Measurements from ENCODE around the gene VRK3. TPM values are rescaled to one million over a fixed set of nuclear protein-coding genes. Genes with fewer than 3 reads are reported as not detected.
"Not testable (repeated sequence)": the region's sequence is repeated elsewhere in the genome, so short reads cannot be mapped to it uniquely, and the experiment has no call there.

VRK3 gene
- total and polyA plus RNA-seq, 2 donors (not counting 1 experiment from before 2014, with no cell fraction given), result 26.9 to 40.6 TPM

- no peaks in the 10 kb centered on the region for H3K36me3 ChIP-seq (ENCODE audit: control insufficient read depth, insufficient read depth, low read length)
- no peaks in the 10 kb centered on the region for H3K9me3 ChIP-seq (ENCODE audit: control insufficient read depth, insufficient read depth, low read depth, low read length)
- H3K27me3 ChIP-seq (ENCODE audit: control insufficient read depth, insufficient read depth, low read length), result peaks cover 2% of the 10 kb centered on the region
- H3K4me3 ChIP-seq (replicated peaks in 1 of 4; ENCODE audit: control extremely low read depth in 1 of 4, insufficient read depth in 1 of 4, low read depth in 3 of 4, low read length in 4 of 4), result no peak overlapping the region
- H2AFZ ChIP-seq (ENCODE audit: low read length), result no peak overlapping the region
- H3K79me2 ChIP-seq (ENCODE audit: control insufficient read depth, insufficient read depth, low read length), result no peaks in the 10 kb centered on the region
- peaks cover 5% of the 10 kb centered on the region for H3K4me1 ChIP-seq (ENCODE audit: control insufficient read depth, extremely low read depth, insufficient read depth, low read length)
- H3K4me2 ChIP-seq (ENCODE audit: extremely low read depth, insufficient read depth, low read length), result no peak overlapping the region
- no peaks in the 10 kb centered on the region for H4K20me1 ChIP-seq (ENCODE audit: control insufficient read depth, extremely low read depth, insufficient read depth, low read length)
- H3K9ac ChIP-seq (ENCODE audit: insufficient read depth, low read length), result no peak overlapping the region
- TF ChIP-seq CTCF (conservative IDR thresholded peaks at IDR 0.05 in 1 of 2, IDR thresholded peaks at IDR 0.05 in 1 of 2; ENCODE audit: low read depth in 1 of 2, low read length in 2 of 2), result no peak
- TF ChIP-seq EZH2 (IDR thresholded peaks at IDR 0.05; ENCODE audit: low read length, missing control alignments), result no peak
- H3K27ac ChIP-seq (ENCODE audit: insufficient read depth, low read length), result no peak overlapping the region
- no peak for DNase-seq (ENCODE audit: low read depth in 2 of 2)
Measured at GRCh38 chr19:49950590-49950948, 74.6 kb downstream of the VRK3 start.

- H3K4me2 ChIP-seq (ENCODE audit: extremely low read depth, insufficient read depth, low read length), result no peak overlapping the region
- H3K4me1 ChIP-seq (ENCODE audit: control insufficient read depth, extremely low read depth, insufficient read depth, low read length), result peaks cover 5% of the 10 kb centered on the region
- no peak overlapping the region for H3K27ac ChIP-seq (ENCODE audit: insufficient read depth, low read length)
- H4K20me1 ChIP-seq (ENCODE audit: control insufficient read depth, extremely low read depth, insufficient read depth, low read length), result no peaks in the 10 kb centered on the region
- no peak for TF ChIP-seq EZH2 (IDR thresholded peaks at IDR 0.05; ENCODE audit: low read length, missing control alignments)
- TF ChIP-seq CTCF (conservative IDR thresholded peaks at IDR 0.05 in 1 of 2, IDR thresholded peaks at IDR 0.05 in 1 of 2; ENCODE audit: low read depth in 1 of 2, low read length in 2 of 2), result no peak
- no peak overlapping the region for H3K9ac ChIP-seq (ENCODE audit: insufficient read depth, low read length)
- H3K9me3 ChIP-seq (ENCODE audit: control insufficient read depth, insufficient read depth, low read depth, low read length), result no peaks in the 10 kb centered on the region
- no peaks in the 10 kb centered on the region for H3K79me2 ChIP-seq (ENCODE audit: control insufficient read depth, insufficient read depth, low read length)
- DNase-seq (ENCODE audit: low read depth in 2 of 2), result no peak
- H3K4me3 ChIP-seq (replicated peaks in 1 of 4; ENCODE audit: control extremely low read depth in 1 of 4, insufficient read depth in 1 of 4, low read depth in 3 of 4, low read length in 4 of 4), result no peak overlapping the region
- H3K36me3 ChIP-seq (ENCODE audit: control insufficient read depth, insufficient read depth, low read length), result no peaks in the 10 kb centered on the region
- peaks cover 2% of the 10 kb centered on the region for H3K27me3 ChIP-seq (ENCODE audit: control insufficient read depth, insufficient read depth, low read length)
- H2AFZ ChIP-seq (ENCODE audit: low read length), result no peak overlapping the region
Measured at GRCh38 chr19:49949742-49950589, 75.2 kb downstream of the VRK3 start.

- Histone ChIP-seq H4K20me1 (ENCODE audit: control insufficient read depth, extremely low read depth, insufficient read depth, low read length) (no peaks in the 10 kb centered on the region), H2AFZ (ENCODE audit: low read length) (no peak overlapping the region), H3K9me3 (ENCODE audit: control insufficient read depth, insufficient read depth, low read depth, low read length) (no peaks in the 10 kb centered on the region), H3K27ac (ENCODE audit: insufficient read depth, low read length) (no peak overlapping the region), H3K79me2 (ENCODE audit: control insufficient read depth, insufficient read depth, low read length) (no peaks in the 10 kb centered on the region), H3K4me1 (ENCODE audit: control insufficient read depth, extremely low read depth, insufficient read depth, low read length) (no peaks in the 10 kb centered on the region), H3K36me3 (ENCODE audit: control insufficient read depth, insufficient read depth, low read length) (no peaks in the 10 kb centered on the region), H3K4me2 (ENCODE audit: extremely low read depth, insufficient read depth, low read length) (no peak overlapping the region), H3K27me3 (ENCODE audit: control insufficient read depth, insufficient read depth, low read length) (no peaks in the 10 kb centered on the region), H3K9ac (ENCODE audit: insufficient read depth, low read length) (no peak overlapping the region), H3K4me3 (replicated peaks in 1 of 4; ENCODE audit: control extremely low read depth in 1 of 4, insufficient read depth in 1 of 4, low read depth in 3 of 4, low read length in 4 of 4) (no peak overlapping the region)
- DNase-seq (ENCODE audit: low read depth in 2 of 2), result no peak
- TF ChIP-seq CTCF (conservative IDR thresholded peaks at IDR 0.05 in 1 of 2, IDR thresholded peaks at IDR 0.05 in 1 of 2; ENCODE audit: low read depth in 1 of 2, low read length in 2 of 2) (no peak), EZH2 (IDR thresholded peaks at IDR 0.05; ENCODE audit: low read length, missing control alignments) (no peak)
Measured at GRCh38 chr19:49946415-49946814, 78.8 kb downstream of the VRK3 start.

GRCh38 chr19:49944567-49944966, 80.6 kb downstream of the VRK3 start:
- not testable (repeated sequence) for H3K27ac ChIP-seq (ENCODE audit: insufficient read depth, low read length); H3K9me3 ChIP-seq (ENCODE audit: control insufficient read depth, insufficient read depth, low read depth, low read length); H3K27me3 ChIP-seq (ENCODE audit: control insufficient read depth, insufficient read depth, low read length); H3K4me3 ChIP-seq (replicated peaks in 1 of 4; ENCODE audit: control extremely low read depth in 1 of 4, insufficient read depth in 1 of 4, low read depth in 3 of 4, low read length in 4 of 4); H3K9ac ChIP-seq (ENCODE audit: insufficient read depth, low read length); H2AFZ ChIP-seq (ENCODE audit: low read length); DNase-seq (ENCODE audit: low read depth in 2 of 2); H3K4me2 ChIP-seq (ENCODE audit: extremely low read depth, insufficient read depth, low read length); H3K4me1 ChIP-seq (ENCODE audit: control insufficient read depth, extremely low read depth, insufficient read depth, low read length); H3K36me3 ChIP-seq (ENCODE audit: control insufficient read depth, insufficient read depth, low read length); H4K20me1 ChIP-seq (ENCODE audit: control insufficient read depth, extremely low read depth, insufficient read depth, low read length); H3K79me2 ChIP-seq (ENCODE audit: control insufficient read depth, insufficient read depth, low read length)
